CD4-positive, alpha-beta T cell (primary cell): ENCODE data around the gene GTF2H4. TPM values are rescaled to one million over a fixed set of nuclear protein-coding genes. Genes with fewer than 3 reads are reported as not detected.
"Not testable (repeated sequence)": the region's sequence is repeated elsewhere in the genome, so short reads cannot be mapped to it uniquely, and the experiment has no call there.

Experiments
- ATAC-seq: fragments of 200-7000 bp; cut with Tn5 transposase; one replicate; pipeline ENCODE4 v1.10.0; 2022; ENCODE audit warnings: mild to moderate bottlenecking; ENCODE audit not compliant: poor library complexity
- CTCF ChIA-PET: fragments of 350-600 bp; sonication (Branson Sonifier 250); formaldehyde crosslinking; loops from one replicate; lab custom pipeline; 2021; ENCODE audit warnings: antibody characterized with exemption, inconsistent platforms; lab: Charles Lee
- POLR2A ChIA-PET: fragments of 350-600 bp; sonication (Branson Sonifier 250); formaldehyde crosslinking; loops from one replicate; lab custom pipeline; 2021; ENCODE audit warnings: antibody characterized with exemption, inconsistent platforms; lab: Charles Lee
- DNase-seq, 14 experiments: peaks; one replicate each; pipeline ENCODE4 v3.0.0-alpha.2; 2013 to 2020; ENCODE audit warnings: mixed read lengths in 2 of 14
- H3K27ac ChIP-seq, 2 donors: one replicate each; pipeline versions ENCODE4 v1.5.1 to v1.7.0; 2013; ENCODE audit warnings: low read length in 2 of 2, low read depth in 1 of 2, mild to moderate bottlenecking in 1 of 2
- H3K27me3 ChIP-seq, 2 experiments: 1 replicate in 1 of 2; 2 replicates in 1 of 2; pipeline versions ENCODE4 v1.6.1 to v1.7.0; 2013; ENCODE audit warnings: low read length in 2 of 2, control low read depth in 1 of 2, mild to moderate bottlenecking in 1 of 2, moderate library complexity in 1 of 2; ENCODE audit not compliant: insufficient read depth in 2 of 2, control insufficient read depth in 1 of 2
- H3K36me3 ChIP-seq: one replicate; pipeline ENCODE4 v1.6.1; 2013; ENCODE audit warnings: low read length, control low read depth; ENCODE audit not compliant: insufficient read depth
- H3K4me1 ChIP-seq: one replicate; pipeline ENCODE4 v1.6.1; 2013; ENCODE audit warnings: low read length, control low read depth; ENCODE audit not compliant: insufficient read depth
- H3K4me3 ChIP-seq: one replicate; pipeline ENCODE4 v1.5.1; 2013; ENCODE audit warnings: mild to moderate bottlenecking, low read length, moderate library complexity
- H3K9me3 ChIP-seq, 2 experiments: 1 replicate in 1 of 2; 2 replicates in 1 of 2; pipeline versions ENCODE4 v1.6.1 to v1.7.0; 2013; ENCODE audit warnings: low read length in 2 of 2, mild to moderate bottlenecking in 2 of 2, control low read depth in 1 of 2, moderate library complexity in 1 of 2; ENCODE audit not compliant: control insufficient read depth in 1 of 2, insufficient read depth in 1 of 2
- H3K27ac Mint-ChIP-seq: one replicate; pipeline ENCODE4 v1.8.0; 2020; ENCODE audit warnings: mixed read lengths
- H3K27me3 Mint-ChIP-seq: one replicate; pipeline ENCODE4 v1.8.0; 2021; ENCODE audit warnings: mixed read lengths
- H3K36me3 Mint-ChIP-seq: one replicate; pipeline ENCODE4 v1.8.0; 2021; ENCODE audit warnings: low read depth, mixed read lengths
- H3K4me1 Mint-ChIP-seq: one replicate; pipeline ENCODE4 v1.8.0; 2021; ENCODE audit warnings: low read depth, mixed read lengths
- H3K4me3 Mint-ChIP-seq: one replicate; pipeline ENCODE4 v1.8.0; 2020; ENCODE audit warnings: mild to moderate bottlenecking, mixed read lengths
- H3K9me3 Mint-ChIP-seq: one replicate; pipeline ENCODE4 v1.8.0; 2020; ENCODE audit warnings: mixed read lengths
- intact Hi-C, 2 experiments: fragments of 100-400 bp; cut with DNase I in 1 of 2; cut with micrococcal nuclease in 1 of 2; formaldehyde crosslinking; loops; one replicate each; pipeline versions ENCODE4 v1.15.1 to v1.9.0; 2023 to 2025; cut with DNase I, micrococcal nuclease
- total RNA-seq, 174 experiments: library from RNA in 2 of 174; stranded (reverse) in 2 of 174; gene quantifications; one replicate each; pipeline ENCODE4 v1.2.3 and lab custom pipeline; 2021 to 2026
- TF ChIP-seq, protein P1 (sequence below): fragments of 200-600 bp; IDR thresholded peaks from one replicate; pipeline ENCODE4 v1.8.0; 2022; ENCODE audit warnings: antibody characterized with exemption, mild to moderate bottlenecking

GTF2H4 gene
- total RNA-seq, 2 experiments from 2014 or later = 7.7 to 10.7 TPM

DNA sequence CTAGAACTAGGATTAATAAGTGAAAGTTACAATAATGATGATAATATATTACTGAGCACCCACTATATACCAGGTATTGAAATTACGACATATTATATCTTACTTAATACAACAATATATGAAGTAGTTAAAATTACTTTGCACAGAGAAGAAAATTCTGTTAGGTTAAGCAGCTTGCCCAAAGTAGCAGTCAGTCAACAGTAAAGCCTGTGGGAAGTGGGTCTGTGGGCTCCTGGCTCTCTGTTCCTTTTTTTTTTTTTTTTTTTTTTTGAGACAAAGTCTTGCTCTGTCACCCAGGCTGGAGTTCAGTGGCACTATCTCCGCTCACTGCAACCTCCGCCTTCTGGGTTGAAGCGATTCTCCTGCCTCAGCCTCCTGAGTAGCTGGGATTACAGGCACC lies 4.8 kb upstream of the GTF2H4 start:
- DNase-seq (no peak), ATAC-seq (no peak)
- H3K4me1 ChIP-seq = peaks cover 7% of the 10 kb centered on the region
- no peak overlapping the region for H3K27ac ChIP-seq
- H3K9me3 Mint-ChIP-seq = no peaks in the 10 kb centered on the region
- ChIA-PET POLR2A (no interaction called here), CTCF (interaction anchor here (0.6 to 0.7 kb wide), 2 partner anchors 133 to 1039 kb away, joined by 3 read pairs; no protein-coding TSS in a partner anchor)
- no peak overlapping the region for H3K4me3 Mint-ChIP-seq
- no peak overlapping the region for H3K4me3 ChIP-seq
- no peaks in the 10 kb centered on the region for H3K9me3 ChIP-seq
- H3K4me1 Mint-ChIP-seq = peaks cover 7% of the 10 kb centered on the region
- H3K36me3 ChIP-seq = peaks cover 5% of the 10 kb centered on the region
- intact Hi-C loops = no loop called here
- peaks cover 18% of the 10 kb centered on the region for H3K36me3 Mint-ChIP-seq
- TF ChIP-seq, protein P1, sequence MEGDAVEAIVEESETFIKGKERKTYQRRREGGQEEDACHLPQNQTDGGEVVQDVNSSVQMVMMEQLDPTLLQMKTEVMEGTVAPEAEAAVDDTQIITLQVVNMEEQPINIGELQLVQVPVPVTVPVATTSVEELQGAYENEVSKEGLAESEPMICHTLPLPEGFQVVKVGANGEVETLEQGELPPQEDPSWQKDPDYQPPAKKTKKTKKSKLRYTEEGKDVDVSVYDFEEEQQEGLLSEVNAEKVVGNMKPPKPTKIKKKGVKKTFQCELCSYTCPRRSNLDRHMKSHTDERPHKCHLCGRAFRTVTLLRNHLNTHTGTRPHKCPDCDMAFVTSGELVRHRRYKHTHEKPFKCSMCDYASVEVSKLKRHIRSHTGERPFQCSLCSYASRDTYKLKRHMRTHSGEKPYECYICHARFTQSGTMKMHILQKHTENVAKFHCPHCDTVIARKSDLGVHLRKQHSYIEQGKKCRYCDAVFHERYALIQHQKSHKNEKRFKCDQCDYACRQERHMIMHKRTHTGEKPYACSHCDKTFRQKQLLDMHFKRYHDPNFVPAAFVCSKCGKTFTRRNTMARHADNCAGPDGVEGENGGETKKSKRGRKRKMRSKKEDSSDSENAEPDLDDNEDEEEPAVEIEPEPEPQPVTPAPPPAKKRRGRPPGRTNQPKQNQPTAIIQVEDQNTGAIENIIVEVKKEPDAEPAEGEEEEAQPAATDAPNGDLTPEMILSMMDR = no peak
- H3K27me3 ChIP-seq = no peaks in the 10 kb centered on the region
- H3K27me3 Mint-ChIP-seq = no peaks in the 10 kb centered on the region
- no peak overlapping the region for H3K27ac Mint-ChIP-seq

DNA sequence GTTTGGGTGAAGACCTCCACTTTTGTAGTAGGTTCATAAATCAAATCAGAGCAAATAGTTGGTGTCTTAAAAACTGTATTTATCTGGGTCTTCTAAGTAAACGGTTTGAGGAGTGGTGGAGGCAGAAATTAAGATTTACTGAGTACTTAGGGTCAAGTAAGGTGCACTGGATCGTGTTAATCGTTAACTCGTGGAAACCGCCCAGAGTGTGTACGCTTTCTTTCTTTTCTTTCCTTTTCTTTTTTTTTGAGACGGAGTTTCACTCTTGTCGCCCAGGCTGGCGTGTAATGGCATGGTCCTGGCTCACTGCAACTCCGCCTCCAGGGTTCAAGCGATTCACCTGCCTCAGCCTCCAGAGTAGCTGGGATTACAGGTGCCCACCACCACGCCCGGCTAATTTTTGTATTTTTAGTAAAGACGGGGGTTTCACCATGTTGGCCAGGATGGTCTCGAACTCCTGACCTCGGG lies 683 bp upstream of the GTF2H4 start:
- not testable (repeated sequence) for ATAC-seq, H3K9me3 ChIP-seq, H3K27me3 Mint-ChIP-seq, DNase-seq, H3K27ac Mint-ChIP-seq, H3K9me3 Mint-ChIP-seq, H3K27me3 ChIP-seq, H3K27ac ChIP-seq
- Mint-ChIP-seq H3K36me3 (peaks cover 28% of the 10 kb centered on the region), H3K4me1 (peaks cover 16% of the 10 kb centered on the region), H3K4me3 (peak overlapping the region; percentile 98)
- intact Hi-C loops = loop anchor here in 1 of 2 experiments (2.0 to 5.0 kb wide), 2 partner anchors 21 to 280 kb away; partner anchors contain the start of gene ATAT1
- Histone ChIP-seq H3K36me3 (peaks cover 21% of the 10 kb centered on the region), H3K4me3 (peak overlapping the region; percentile 81), H3K4me1 (peaks cover 15% of the 10 kb centered on the region)
- CTCF ChIA-PET = interaction anchor here (1.0 kb wide), 1 partner anchor 173 kb away, joined by 3 read pairs; no protein-coding TSS in a partner anchor
- POLR2A ChIA-PET = interaction anchor here (0.6 to 1.8 kb wide), 16 partner anchors 9 to 956 kb away, joined by 3 to 5 read pairs (median 3); partner anchors contain the start of genes DDR1, MRPS18B and PPP1R10

DNA sequence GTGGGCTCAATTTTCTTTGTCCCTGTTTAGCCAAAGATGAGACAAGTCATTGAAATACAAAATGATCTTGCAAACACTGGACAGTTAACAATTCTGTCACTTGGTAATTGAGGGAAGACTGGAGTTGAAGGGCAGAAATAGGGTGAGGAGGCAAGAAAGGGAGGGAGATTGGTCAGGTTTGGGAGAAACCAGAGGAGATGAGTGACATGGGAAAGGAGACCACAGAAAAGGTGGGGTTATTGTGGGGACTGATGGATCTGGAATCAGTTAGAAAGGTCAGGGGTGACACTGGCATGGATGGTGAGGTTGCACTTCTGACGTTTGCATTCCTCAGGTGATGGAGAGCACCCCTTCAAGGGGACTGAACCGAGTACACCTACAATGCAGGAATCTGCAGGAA lies 693 bp downstream of the GTF2H4 start:
- ChIA-PET CTCF (no interaction called here), POLR2A (interaction anchor here (1.4 kb wide), 1 partner anchor 291 kb away, joined by 4 read pairs; the partner anchor contains the start of genes MRPS18B and PPP1R10)
- Histone ChIP-seq H3K27ac (no peak overlapping the region), H3K4me1 (peaks cover 18% of the 10 kb centered on the region), H3K36me3 (peaks cover 21% of the 10 kb centered on the region), H3K27me3 (no peaks in the 10 kb centered on the region), H3K4me3 (peak overlapping the region; percentile 81), H3K9me3 (no peaks in the 10 kb centered on the region)
- peak overlapping the region; percentile 98 for H3K4me3 Mint-ChIP-seq
- peaks cover 22% of the 10 kb centered on the region for H3K4me1 Mint-ChIP-seq
- ATAC-seq = no peak
- TF ChIP-seq, protein P1 = no peak
- no peaks in the 10 kb centered on the region for H3K27me3 Mint-ChIP-seq
- intact Hi-C loops = loop anchor here in 1 of 2 experiments (5.0 kb wide), 1 partner anchor 281 kb away; the partner anchor contains the start of gene ATAT1
- H3K36me3 Mint-ChIP-seq = peaks cover 41% of the 10 kb centered on the region
- H3K9me3 Mint-ChIP-seq = no peaks in the 10 kb centered on the region
- H3K27ac Mint-ChIP-seq = no peak overlapping the region
- DNase-seq = no peak

DNA sequence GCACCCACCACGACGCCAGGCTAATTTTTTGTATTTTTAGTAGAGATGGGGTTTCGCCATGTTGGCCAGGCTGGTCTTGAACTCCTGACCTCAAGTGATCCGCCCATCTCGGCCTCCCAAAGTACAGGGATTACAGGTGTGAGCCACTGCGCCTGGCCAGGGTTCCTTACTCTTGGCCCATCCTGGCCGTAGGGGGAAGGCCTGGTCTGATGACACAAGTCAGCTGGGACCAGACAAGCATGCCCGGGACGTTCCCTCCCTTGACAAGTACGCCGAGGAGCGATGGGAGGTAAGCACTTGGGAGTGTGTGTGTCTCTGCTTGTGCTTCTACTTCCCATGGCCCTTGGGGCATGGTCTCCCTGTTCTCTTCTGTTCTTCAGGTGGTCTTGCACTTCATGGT lies 2.5 kb downstream of the GTF2H4 start:
- H3K27me3 ChIP-seq, H3K27me3 Mint-ChIP-seq, ATAC-seq, H3K9me3 ChIP-seq, H3K4me3 ChIP-seq, CTCF ChIA-PET, H3K9me3 Mint-ChIP-seq, DNase-seq, H3K27ac Mint-ChIP-seq, H3K27ac ChIP-seq: not testable (repeated sequence)
- H3K36me3 Mint-ChIP-seq = peaks cover 45% of the 10 kb centered on the region
- H3K36me3 ChIP-seq = peaks cover 21% of the 10 kb centered on the region
- POLR2A ChIA-PET = interaction anchor here (0.9 kb wide), 1 partner anchor 43 kb away, joined by 4 read pairs; no protein-coding TSS in a partner anchor
- intact Hi-C loops = loop anchor here in 1 of 2 experiments (10.0 kb wide), 1 partner anchor 586 kb away; the partner anchor contains the start of gene TRIM39
- peaks cover 32% of the 10 kb centered on the region for H3K4me1 ChIP-seq
- peaks cover 34% of the 10 kb centered on the region for H3K4me1 Mint-ChIP-seq
- H3K4me3 Mint-ChIP-seq = peak overlapping the region; percentile 50
